Measurements from ENCODE around the gene NIPAL3.
"Not testable (repeated sequence)": the region's sequence is repeated elsewhere in the genome, so short reads cannot be mapped to it uniquely, and the experiment has no call there.

Gene NIPAL3

DNA sequence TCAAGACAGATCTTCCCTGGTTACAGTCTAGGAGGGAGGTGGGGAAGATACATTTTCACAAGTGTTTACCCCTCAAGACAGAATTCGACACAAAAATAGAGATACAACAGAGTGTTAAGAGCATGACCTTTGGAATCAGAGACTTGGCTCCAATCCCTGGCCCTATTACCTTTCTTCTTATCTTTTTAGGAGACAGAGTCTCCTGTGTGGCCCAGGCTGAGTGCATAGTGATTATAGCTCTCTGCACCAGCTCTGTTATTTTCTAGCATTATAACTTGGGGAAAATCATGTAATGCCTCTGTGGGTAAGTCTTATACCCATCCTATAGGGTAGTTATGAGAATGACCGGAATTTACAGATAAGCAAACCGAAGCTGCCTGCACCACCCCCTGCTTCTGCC, 9.8 kb downstream of the NIPAL3 start:
- no peak for DNase-seq

- no peak for DNase-seq
Measured at GRCh38 chr1:24425922-24426321, 10.3 kb downstream of the NIPAL3 start.

DNA sequence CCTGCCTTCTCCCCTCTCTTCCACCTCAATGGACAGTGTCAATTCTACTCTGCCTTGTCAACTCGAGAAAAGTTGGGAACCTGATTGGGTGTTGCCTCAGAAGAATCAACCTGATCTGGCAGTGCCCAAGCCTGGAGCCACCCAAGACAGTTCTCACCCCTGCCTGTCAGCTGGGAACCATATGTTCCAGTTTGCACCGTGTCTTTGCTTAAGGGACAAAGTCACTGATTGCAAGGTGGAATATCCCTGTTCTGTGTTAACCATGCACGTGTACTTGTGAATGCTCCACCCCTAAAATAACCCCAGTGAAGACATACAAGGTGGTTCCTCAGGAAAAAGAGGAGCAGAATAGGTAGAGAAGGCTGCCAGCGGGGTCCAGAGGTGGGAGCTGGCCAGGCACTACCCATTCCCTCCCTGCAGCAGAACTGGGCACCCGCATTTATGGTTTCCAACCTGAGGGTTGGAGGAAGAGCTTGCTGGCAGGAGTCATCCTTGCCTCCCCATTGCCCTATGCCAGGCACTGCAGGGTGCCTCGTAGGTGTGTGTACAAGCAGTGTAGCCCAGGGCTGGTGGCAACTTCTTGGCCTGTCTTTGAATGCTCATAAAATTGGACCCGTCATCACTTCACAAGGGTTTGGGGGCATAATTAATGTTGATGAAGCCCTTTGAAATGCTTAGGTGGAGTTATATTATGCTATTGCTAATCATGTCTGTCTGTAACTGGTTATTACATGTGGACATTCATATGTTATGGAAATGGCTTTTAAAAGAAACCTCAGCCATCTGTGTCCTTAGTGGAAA, 11.3 kb downstream of the NIPAL3 start:
- DNase-seq: no peak

- no peak for DNase-seq
Measured at GRCh38 chr1:24427545-24427862, 11.9 kb downstream of the NIPAL3 start.

DNA sequence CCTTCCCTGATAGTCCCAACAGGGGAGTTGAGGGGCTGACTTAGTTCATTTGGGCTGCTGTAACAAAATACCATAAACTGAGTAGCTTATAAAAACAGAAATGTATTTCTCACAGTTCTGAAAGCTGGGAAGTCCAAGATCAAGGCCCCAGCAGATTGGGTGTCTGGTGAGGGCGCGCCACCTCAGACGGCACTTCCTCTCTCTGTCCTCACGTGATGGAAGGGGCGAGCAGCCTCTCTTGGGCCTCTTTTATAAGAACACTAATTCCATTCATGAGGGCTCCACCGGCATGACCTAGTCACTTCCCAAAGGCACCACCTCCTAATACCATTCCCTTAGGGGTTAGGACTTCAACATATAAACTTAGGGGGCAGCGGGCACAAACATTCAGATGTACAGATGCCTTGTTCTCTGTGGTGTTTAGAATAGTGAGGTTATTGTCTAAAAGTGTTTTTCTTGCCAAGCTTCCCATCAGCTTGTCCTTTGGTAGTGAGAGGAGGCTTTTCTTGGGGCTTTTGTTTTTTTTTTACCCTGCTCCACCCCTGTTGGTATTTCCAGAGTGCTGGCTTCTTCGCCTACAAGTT, 20.3 kb downstream of the NIPAL3 start:
- DNase-seq: no peak

GRCh38 chr1:24437631-24438396, 22.2 kb downstream of the NIPAL3 start:
- DNase-seq: no peak

- DNase-seq: no peak
Measured at GRCh38 chr1:24438423-24438901, 22.9 kb downstream of the NIPAL3 start.

DNA sequence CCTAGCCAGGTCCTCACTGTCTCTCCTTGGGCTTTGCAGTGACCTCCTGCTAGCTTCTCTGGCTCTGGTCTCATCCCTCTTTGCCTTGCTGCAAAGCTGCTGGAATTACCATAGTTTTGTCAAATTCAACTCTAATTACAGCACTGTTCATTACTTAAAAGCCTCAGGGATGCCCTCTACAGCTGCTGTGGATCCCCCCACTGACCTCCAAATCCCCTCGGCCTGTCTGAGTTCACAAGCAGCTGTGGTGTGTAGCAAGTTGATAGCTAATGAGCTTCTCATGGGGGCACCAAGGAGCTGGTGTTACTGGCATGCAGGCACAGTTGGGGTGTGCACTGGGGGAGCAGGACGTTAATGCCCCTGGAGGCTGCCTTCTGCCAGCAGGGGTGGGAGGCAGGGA, 24.8 kb downstream of the NIPAL3 start:
- no peak for DNase-seq

- DNase-seq: no peak
Measured at GRCh38 chr1:24441480-24441879, 25.9 kb downstream of the NIPAL3 start.

DNA sequence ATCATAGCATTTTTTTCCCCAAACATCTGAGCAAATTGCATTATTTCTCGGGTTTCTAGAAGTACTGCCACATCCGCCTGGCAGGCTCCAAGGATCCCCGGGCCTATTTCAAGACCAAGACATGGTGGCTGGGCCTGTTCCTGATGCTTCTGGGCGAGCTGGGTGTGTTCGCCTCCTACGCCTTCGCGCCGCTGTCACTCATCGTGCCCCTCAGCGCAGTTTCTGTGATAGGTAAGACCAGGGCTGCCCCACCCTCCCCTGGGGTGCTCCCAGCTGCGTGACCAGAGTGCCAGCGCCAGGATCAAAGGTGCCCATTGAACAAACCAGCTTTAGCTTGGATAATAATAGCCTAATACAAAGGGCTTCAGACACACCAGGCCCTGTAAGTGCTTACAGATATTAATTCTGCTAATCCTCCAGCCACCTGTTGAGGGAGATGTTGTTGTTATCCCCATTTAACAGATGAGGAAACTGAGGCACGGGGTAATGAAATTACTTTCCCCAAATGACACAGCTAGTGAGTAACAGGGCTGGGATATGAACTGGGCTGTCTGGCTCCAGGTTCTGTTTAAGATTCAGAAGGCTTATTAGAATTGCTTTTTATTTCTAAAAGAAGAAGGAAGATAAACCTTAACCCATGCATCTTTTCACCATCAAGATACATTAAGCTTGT, 26.5 kb downstream of the NIPAL3 start:
- DNase-seq: no peak

- DNase-seq: no peak
Measured at GRCh38 chr1:24442764-24443163, 27.2 kb downstream of the NIPAL3 start.

GRCh38 chr1:24443241-24443656, 27.6 kb downstream of the NIPAL3 start:
- DNase-seq: no peak

DNA sequence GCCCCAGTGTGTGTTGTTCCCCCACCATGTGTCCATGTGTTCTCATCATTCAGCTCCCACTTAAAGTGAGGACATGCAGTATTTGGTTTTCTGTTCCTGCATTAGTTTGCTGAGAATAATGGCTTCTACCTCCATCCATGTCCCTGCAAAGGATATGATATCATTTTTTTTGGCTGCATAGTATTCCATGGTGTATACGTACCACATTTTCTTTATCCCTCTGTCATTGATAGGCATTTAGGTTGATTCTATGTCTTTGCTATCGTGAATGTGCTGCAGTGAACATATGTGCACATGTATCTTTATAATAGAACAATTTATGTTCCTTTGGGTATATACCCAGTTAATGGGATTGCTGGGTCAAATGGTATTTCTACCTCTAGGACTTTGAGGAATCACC, 30.8 kb downstream of the NIPAL3 start:
- DNase-seq: not testable (repeated sequence)

DNA sequence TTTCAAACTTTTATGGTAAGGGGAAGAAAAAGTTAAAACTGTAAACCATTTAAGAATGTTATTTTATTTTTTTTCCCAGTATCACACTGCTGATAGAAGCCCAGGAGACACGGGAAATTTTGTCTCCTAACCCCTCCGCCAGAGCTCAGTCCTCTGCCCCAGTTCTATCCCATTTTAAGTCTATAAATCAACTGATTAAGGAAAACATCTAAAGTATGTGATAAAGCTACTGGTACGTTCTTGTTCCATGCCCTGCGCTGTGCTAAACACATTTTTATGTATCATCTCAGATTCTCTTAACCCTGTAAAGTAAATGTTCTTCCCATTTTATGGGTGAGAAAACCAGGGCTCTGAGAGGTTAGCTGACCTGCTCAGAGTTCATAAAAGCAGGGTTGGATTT, 34.7 kb downstream of the NIPAL3 start:
- no peak for DNase-seq

DNA sequence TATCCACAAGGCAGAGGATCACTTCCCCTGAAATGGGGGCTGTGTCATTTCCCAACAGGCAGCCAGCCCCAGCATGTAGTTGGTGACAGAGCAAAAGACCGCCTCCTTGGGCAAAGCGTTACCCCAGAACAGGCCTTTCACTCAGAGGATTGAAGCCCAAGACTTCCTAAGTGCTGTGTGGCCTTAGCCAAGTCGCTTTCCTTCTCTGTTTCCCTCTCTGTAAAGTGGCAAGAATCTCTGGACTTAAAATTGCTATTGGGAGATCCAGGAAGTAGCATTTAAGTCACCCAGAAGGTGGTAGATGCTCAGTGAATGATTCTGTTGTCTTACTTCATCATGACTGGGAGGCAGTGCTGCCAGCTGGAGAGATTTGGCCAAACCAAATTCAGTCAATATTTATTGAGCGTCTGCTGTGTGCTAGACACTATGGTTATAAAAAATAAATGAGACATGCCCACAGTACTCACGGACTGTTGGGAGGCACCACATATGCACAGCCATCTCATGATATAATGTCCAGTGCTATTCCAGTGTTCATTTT, 35.3 kb downstream of the NIPAL3 start:
- no peak for DNase-seq

DNA sequence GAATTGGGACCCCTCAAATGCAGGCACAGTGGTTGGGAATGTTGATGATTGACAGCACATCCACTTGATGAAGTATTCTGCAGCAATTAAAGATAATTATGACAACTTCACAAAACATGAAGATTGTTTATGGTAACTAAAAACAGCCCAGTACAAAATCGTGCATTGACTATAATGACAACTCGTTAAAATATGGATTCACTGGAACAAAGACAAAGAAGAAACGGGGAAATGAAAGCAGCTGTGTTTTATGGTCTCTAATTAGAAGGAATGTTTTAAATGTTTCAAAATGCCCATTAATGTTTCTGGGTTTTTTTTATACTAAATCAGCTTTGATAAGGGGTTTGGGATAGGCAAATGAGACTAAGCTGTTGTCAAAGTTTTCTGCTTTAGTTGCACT, 36.1 kb downstream of the NIPAL3 start:
- DNase-seq: no peak

DNA sequence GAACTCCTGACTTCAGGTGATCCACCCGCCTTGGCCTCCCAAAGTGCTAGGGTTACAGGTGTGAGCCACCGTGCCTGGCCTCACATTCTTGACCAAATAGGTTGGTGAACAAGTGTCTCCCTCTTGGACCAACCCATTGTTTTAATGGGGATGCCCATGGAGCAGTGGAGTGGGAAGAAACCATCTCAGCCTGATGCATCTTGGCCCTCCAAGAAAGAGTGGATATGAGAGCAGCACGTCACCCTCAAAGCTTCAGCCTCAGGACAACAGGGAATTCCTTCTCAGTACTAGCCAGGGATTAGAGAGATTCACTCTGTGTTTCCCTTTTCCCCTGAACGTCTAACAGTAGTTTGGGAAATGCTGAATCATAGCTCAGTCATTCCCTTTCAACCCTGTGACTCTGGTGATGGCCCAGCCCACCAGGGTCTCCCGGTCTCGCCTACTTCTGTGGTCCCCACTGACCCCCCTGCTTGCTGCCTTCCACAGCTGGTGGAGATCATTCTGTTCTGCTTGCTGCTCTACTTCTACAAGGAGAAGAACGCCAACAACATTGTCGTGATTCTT, 37.4 kb downstream of the NIPAL3 start:
- no peak for DNase-seq

DNA sequence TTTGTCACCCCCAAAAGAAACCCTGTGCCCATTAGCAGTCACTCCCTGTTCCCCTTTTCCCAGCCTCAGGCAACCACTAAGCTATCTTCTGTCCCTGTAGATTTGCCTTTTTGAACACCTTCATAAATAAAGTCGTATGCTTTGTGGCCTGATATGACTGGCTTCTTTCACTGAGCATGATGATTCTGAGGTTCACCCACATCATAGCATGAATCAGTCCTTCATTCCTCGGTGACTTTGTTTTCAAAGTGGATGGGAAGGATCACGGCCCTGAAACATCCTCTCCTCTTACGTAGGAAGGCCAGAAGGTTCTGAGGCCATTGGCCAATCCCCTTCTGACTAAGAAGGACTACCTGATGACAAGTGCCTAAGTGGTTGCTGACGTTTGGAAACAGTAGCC, 39.1 kb downstream of the NIPAL3 start:
- no peak for DNase-seq

- no peak for DNase-seq
Measured at GRCh38 chr1:24455272-24455671, 39.7 kb downstream of the NIPAL3 start.

- DNase-seq: no peak
Measured at GRCh38 chr1:24457866-24458265, 42.3 kb downstream of the NIPAL3 start.

DNA sequence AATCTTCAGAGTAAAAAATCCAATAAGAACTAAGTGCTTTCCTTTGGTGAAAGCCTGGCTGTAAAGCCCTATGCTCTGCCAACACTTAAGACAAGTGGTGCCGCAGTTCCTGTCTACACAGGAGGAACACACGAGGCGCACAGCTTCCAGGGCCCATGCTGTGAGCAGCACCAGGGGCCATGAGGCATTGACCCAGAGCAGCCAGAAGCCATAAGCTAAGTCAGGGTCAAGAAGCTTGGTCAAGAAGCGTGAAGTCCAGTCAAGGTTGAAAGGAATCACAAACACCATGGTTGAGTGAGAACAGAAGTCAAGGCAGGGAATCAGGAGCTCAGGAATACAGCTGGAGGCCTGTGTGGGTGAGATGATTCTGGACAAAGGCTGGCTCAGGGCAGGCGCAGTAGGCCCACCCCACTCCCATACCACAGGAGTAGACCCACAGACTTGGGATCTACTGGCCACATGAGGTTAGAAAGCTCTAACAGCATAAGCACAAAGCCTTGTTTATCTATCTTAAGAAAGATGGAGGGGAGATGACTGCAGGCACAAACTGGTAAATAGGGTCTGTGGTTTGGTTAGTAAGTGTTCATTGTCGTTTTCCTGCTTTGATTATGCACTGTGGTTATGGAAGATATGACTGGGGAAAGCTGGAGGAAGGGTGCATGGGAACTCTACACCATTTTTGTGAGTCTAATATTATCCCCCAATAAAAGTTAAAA, 44.1 kb downstream of the NIPAL3 start:
- no peak for DNase-seq

GRCh38 chr1:24462128-24462527, 46.5 kb downstream of the NIPAL3 start:
- DNase-seq: not testable (repeated sequence)

Measured in stimulated activated CD4-positive, alpha-beta T cell treated with anti-CD3 and anti-CD28 coated beads, Interleukin-12 subunit alpha, Interleukin-12 subunit beta, amount 100 ng/mL, for 4 hours (primary cell).